OCI-LY3 (cell line): ENCODE measurements around the gene LYPD5.
A peak's percentile ranks its signal among the peaks of the same experiment; 100 is the strongest.

ENCODE experiments used
- H2AFZ ChIP-seq: fragments of 200-600, 300-600 bp; shearing (Covaris generic); 2 replicates; pipeline ENCODE4 v1.6.0; 2014; ENCODE audit warnings: antibody characterized with exemption, low read depth, low read length
- H3K27ac ChIP-seq: fragments of 200-600, 300-600 bp; sonication (generic); 2 replicates; pipeline ENCODE4 v1.5.1; 2014; ENCODE audit warnings: mild to moderate bottlenecking, low read length, moderate library complexity, mixed read lengths
- H3K27me3 ChIP-seq: fragments of 200-600, 300-600 bp; sonication (generic); 2 replicates; pipeline ENCODE4 v1.6.1; 2014; ENCODE audit warnings: low read depth, low read length, mixed read lengths
- H3K36me3 ChIP-seq: fragments of 200-600, 300-600 bp; sonication (generic); replicated peaks from 2 replicates; pipeline ENCODE3; 2014; ENCODE audit warnings: low read depth, low read length, mixed read lengths
- H3K4me1 ChIP-seq: fragments of 300-600, 200-600 bp; sonication (generic); 2 replicates; pipeline ENCODE4 v1.6.1; 2014; ENCODE audit warnings: low read length, mixed read lengths
- H3K4me2 ChIP-seq: fragments of 200-600, 300-600 bp; sonication (generic); 2 replicates; pipeline ENCODE4 v1.6.1; 2014; ENCODE audit warnings: low read length, mixed read lengths
- H3K4me3 ChIP-seq: fragments of 300-600, 200-600 bp; sonication (generic); 2 replicates; pipeline ENCODE4 v1.5.1; 2014; ENCODE audit warnings: antibody characterized with exemption, mild to moderate bottlenecking, low read length, moderate library complexity
- H3K79me2 ChIP-seq: fragments of 300-600, 200-600 bp; shearing (Covaris generic); 2 replicates; pipeline ENCODE4 v1.6.1; 2014; ENCODE audit warnings: mild to moderate bottlenecking, low read length, mixed read lengths
- H3K9ac ChIP-seq: fragments of 300-600, 200-600 bp; shearing (Covaris generic); 2 replicates; pipeline ENCODE4 v1.6.0; 2014; ENCODE audit warnings: mild to moderate bottlenecking, low read length, moderate library complexity
- H3K9me3 ChIP-seq: fragments of 200-600, 300-600 bp; shearing (Covaris generic); 2 replicates; pipeline ENCODE4 v1.6.1; 2014; ENCODE audit warnings: low read length, mixed read lengths; ENCODE audit not compliant: insufficient read depth
- H4K20me1 ChIP-seq: fragments of 200-600, 300-600 bp; sonication (generic); 2 replicates; pipeline ENCODE4 v1.6.1; 2016; ENCODE audit warnings: low read length, mixed read lengths; ENCODE audit not compliant: insufficient read depth
- EZH2phosphoT487 ChIP-seq: fragments of 200-600 bp; shearing (Covaris generic); IDR thresholded peaks from 2 replicates; pipeline ENCODE4 v1.6.1; 2018; ENCODE audit warnings: antibody characterized with exemption, mixed run types, low read depth
- TF ChIP-seq, protein P1 (sequence below): fragments of 200-600, 300-600 bp; sonication (generic); IDR thresholded peaks from 2 replicates; pipeline ENCODE4 v1.5.1; 2014; ENCODE audit warnings: antibody characterized with exemption, low read length, low read depth

LYPD5 gene

DNA sequence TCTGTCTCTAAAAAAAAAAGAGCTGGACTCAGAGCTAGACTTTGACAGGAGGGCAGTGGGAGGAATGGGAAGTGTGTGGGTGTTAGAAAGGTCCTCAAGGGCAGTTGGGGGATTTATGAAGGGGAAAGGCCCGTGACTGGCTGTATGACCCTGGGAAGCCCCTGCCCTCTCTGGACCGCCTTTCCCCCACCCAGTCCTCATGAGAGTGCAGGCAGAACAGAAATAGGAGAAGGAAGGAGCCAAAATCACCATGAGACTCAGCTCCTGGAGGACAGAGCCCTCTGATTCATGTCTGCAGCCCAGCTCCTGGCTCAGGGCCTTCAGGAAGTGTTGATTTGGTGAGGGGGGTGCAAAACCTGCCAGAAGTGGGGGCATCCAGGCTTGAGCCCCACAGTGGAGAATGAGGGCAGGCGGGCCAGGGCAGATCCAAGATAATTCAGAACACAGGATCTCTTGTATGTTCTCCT, 38.7 kb downstream of the LYPD5 start:
- Histone ChIP-seq H3K79me2 (no peaks in the 10 kb centered on the region; the same call in 1 of the 2 replicates), H3K27me3 (no peaks in the 10 kb centered on the region), H2AFZ (no peak overlapping the region), H3K4me1 (peaks cover 62% of the 10 kb centered on the region), H3K9me3 (no peaks in the 10 kb centered on the region), H4K20me1 (no peaks in the 10 kb centered on the region), H3K27ac (peak overlapping the region; percentile 49), H3K4me2 (peak overlapping the region; percentile 10; the same call in 1 of the 2 replicates), H3K36me3 (peaks cover 40% of the 10 kb centered on the region), H3K9ac (peak overlapping the region; percentile 40; the same call in 1 of the 2 replicates), H3K4me3 (no peak overlapping the region)
- no peak for TF ChIP-seq EZH2phosphoT487
- TF ChIP-seq, protein P1, sequence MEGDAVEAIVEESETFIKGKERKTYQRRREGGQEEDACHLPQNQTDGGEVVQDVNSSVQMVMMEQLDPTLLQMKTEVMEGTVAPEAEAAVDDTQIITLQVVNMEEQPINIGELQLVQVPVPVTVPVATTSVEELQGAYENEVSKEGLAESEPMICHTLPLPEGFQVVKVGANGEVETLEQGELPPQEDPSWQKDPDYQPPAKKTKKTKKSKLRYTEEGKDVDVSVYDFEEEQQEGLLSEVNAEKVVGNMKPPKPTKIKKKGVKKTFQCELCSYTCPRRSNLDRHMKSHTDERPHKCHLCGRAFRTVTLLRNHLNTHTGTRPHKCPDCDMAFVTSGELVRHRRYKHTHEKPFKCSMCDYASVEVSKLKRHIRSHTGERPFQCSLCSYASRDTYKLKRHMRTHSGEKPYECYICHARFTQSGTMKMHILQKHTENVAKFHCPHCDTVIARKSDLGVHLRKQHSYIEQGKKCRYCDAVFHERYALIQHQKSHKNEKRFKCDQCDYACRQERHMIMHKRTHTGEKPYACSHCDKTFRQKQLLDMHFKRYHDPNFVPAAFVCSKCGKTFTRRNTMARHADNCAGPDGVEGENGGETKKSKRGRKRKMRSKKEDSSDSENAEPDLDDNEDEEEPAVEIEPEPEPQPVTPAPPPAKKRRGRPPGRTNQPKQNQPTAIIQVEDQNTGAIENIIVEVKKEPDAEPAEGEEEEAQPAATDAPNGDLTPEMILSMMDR, result no peak

DNA sequence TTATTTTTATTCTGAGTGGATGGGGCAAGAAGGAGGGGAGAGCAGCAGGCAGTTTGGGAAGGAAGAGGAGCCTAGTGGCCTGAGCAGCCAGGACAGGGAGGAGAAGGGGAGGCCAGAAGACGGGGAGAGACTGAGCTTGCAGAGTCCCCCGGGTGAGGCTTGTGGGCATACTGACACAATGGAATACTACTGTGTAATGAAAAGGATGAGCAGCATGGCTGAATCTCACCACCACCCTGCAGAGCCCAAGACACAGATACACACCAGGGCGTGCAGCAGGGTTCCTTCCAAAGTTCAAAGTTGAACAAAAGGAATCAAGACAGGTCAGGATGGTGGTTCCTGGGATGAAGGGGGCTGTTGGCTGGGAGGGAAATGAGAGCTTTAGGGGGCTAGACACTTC, 39.4 kb downstream of the LYPD5 start:
- no peaks in the 10 kb centered on the region for H3K27me3 ChIP-seq
- peaks cover 37% of the 10 kb centered on the region for H3K36me3 ChIP-seq
- TF ChIP-seq, protein P1, result no peak
- H3K4me3 ChIP-seq, result no peak overlapping the region
- no peak overlapping the region for H3K4me2 ChIP-seq
- no peaks in the 10 kb centered on the region for H4K20me1 ChIP-seq
- H3K27ac ChIP-seq, result no peak overlapping the region
- H2AFZ ChIP-seq, result no peak overlapping the region
- H3K4me1 ChIP-seq, result peaks cover 65% of the 10 kb centered on the region
- no peaks in the 10 kb centered on the region for H3K9me3 ChIP-seq
- no peaks in the 10 kb centered on the region; the same call in 1 of the 2 replicates for H3K79me2 ChIP-seq
- H3K9ac ChIP-seq, result no peak overlapping the region

DNA sequence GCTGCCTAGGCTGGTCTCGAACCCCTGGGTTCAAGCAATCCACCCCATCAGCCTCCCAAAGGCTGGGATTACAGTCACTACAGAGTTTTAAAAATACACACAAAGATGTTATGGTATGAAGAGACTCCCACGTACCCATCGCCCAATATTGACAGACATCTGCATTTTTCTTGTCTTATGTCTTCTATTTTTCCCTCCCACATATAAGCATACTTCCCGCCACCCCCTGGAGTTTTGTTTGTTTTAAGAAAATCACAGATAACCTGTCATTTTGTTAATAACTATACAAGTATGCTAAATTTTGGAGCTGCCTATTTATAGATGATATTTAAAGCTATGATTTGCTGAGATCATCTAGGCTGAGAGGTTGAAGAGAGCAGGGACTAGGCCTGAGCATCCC, 41.3 kb downstream of the LYPD5 start:
- H3K27ac ChIP-seq, result no peak overlapping the region
- peaks cover 8% of the 10 kb centered on the region for H3K79me2 ChIP-seq
- H3K4me1 ChIP-seq, result peaks cover 65% of the 10 kb centered on the region
- H3K4me3 ChIP-seq, result no peak overlapping the region
- H3K27me3 ChIP-seq, result no peaks in the 10 kb centered on the region
- no peak for TF ChIP-seq EZH2phosphoT487
- TF ChIP-seq, protein P1, result no peak
- peaks cover 33% of the 10 kb centered on the region for H3K36me3 ChIP-seq
- H2AFZ ChIP-seq, result no peak overlapping the region
- no peak overlapping the region for H3K9ac ChIP-seq
- H3K9me3 ChIP-seq, result no peaks in the 10 kb centered on the region
- no peaks in the 10 kb centered on the region for H4K20me1 ChIP-seq
- no peak overlapping the region for H3K4me2 ChIP-seq

DNA sequence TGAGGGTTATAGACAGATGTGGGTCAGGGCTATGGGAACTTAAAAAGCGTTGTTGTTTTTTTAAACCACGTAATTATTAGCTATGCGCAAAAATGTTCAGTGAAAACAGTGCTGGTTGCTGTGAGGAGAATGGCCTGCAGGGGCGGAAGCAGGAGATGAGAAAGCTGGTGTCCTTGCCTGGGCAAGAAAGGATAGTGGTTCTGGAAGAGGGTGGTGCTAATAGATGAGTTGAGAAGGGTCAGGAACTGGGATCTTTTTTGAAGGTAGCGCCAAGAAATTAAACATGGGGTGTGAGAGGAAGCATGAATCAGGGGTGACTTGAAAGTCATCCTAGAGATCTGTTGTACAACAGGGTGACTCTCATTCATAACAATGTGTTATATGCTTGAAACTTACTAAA, 42.7 kb downstream of the LYPD5 start:
- Histone ChIP-seq H3K4me1 (peaks cover 58% of the 10 kb centered on the region), H3K36me3 (peaks cover 26% of the 10 kb centered on the region), H3K4me3 (no peak overlapping the region), H3K79me2 (peaks cover 15% of the 10 kb centered on the region), H2AFZ (no peak overlapping the region; the same call in 1 of the 2 replicates), H3K9me3 (no peaks in the 10 kb centered on the region), H3K9ac (peak overlapping the region; percentile 32; the same call in 1 of the 2 replicates), H3K27me3 (no peaks in the 10 kb centered on the region), H3K4me2 (peak overlapping the region; percentile 25), H4K20me1 (no peaks in the 10 kb centered on the region), H3K27ac (peak overlapping the region; percentile 50)
- TF ChIP-seq EZH2phosphoT487, result no peak
- TF ChIP-seq, protein P1, result peak; percentile 44
